WI38 (cell line): ENCODE data around the gene POLN.
"Not testable (repeated sequence)": the region's sequence is repeated elsewhere in the genome, so short reads cannot be mapped to it uniquely, and the experiment has no call there.

ENCODE experiments used
- H3K4me3 ChIP-seq: 2 replicates; pipeline ENCODE4 v1.5.1; 2011; ENCODE audit warnings: low read depth, mild to moderate bottlenecking, control low read depth, low read length
- TF ChIP-seq, protein P1 (sequence below): IDR thresholded peaks from 2 replicates; pipeline ENCODE4 v1.5.1; 2012; ENCODE audit warnings: low read depth, mild to moderate bottlenecking, control low read depth, low read length

The POLN gene

DNA sequence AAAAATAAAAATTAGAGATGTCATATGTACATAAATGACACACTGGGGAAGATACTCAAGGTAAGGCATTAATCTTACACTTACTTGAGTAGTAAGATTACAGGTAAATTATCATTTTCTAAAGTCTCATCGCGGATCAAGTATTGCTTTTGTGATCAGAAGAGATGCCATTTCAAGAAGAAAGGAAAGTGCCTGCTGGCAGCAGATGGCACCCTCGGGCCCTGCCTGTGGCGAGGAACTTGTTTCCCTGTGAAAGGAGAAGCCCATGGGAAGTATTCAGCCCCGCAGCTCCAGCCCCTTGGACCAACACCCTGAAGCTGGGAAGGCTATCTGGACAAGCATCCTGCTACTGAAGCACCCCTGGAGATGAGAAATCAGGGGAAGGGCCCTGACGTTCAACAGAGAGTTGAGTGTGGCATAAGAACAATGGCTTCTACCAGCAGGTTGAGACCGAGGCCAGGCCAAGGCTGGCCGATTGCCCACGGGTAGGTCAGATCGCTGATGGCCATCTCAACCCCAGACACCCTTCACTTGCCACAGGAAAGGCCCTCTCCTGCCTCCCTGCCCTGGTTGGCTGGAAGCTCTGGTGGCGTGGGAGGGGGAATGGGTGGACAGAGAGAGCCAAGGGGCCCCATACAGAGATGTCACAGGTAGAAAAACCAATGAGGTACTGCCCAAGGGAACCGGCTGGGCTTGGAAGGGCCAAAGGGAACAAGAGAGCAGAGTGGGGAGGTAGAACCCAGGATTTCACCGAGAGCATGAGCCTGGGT, 38.8 kb upstream of the POLN start:
- H3K4me3 ChIP-seq: no peak overlapping the region
- TF ChIP-seq, protein P1, sequence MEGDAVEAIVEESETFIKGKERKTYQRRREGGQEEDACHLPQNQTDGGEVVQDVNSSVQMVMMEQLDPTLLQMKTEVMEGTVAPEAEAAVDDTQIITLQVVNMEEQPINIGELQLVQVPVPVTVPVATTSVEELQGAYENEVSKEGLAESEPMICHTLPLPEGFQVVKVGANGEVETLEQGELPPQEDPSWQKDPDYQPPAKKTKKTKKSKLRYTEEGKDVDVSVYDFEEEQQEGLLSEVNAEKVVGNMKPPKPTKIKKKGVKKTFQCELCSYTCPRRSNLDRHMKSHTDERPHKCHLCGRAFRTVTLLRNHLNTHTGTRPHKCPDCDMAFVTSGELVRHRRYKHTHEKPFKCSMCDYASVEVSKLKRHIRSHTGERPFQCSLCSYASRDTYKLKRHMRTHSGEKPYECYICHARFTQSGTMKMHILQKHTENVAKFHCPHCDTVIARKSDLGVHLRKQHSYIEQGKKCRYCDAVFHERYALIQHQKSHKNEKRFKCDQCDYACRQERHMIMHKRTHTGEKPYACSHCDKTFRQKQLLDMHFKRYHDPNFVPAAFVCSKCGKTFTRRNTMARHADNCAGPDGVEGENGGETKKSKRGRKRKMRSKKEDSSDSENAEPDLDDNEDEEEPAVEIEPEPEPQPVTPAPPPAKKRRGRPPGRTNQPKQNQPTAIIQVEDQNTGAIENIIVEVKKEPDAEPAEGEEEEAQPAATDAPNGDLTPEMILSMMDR: no peak

DNA sequence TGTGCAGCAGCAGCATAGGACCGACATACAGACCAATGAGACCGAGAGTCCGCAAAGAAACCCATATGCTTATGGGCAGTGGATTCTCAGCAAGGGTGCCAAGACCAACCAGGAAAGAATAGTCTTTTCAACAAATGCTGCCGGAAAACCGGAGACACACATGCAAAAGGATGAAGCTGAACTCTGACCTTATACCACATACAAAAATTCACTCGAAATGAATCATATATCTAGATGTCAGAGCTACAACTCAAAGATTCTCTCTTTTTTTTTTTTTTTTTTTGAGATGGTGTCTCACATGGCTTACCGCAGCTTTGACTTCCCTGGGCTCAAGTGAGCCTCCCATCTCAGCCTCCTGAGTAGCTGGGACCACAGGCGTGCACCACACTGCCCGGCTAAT, 36.0 kb upstream of the POLN start:
- H3K4me3 ChIP-seq: no peak overlapping the region

DNA sequence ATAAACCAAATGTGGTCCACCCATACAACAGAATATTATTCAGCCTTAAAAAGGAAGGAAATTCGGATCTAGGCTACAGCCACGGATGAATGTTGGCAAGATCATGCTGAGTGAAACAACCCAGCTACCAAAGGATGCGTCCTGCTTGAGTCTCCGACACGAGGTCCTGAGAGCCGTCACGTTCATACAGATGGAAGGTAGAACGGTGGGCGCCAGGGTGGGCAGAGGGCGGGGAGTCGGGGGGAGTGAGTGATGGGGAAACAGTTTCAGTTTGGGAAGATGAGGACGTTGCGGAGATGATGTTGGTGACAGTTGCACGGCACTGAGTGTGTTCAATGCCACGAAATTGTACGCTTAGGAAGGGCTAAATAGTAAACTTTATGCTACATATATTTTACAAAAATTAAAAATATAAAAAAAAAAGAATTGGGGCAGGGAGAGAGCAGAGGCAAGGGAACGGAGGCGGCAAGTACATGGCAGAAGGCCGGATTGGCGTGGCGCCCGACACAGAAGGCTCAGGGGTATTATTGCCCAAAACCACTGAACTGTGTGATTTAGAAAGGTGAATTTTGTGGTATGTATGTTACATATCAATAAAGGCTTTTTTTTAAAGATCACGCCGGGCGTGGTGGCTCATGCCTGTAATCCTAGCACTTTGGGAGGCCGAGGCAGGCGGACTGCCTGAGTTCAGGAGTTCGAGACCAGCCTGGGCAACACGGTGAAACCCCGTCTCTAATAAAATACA, 34.8 kb upstream of the POLN start:
- no peak overlapping the region for H3K4me3 ChIP-seq
- TF ChIP-seq, protein P1: no peak

More for the DNA sequence above, 36.0 kb upstream of the POLN start:
- TF ChIP-seq, protein P1: no peak

DNA sequence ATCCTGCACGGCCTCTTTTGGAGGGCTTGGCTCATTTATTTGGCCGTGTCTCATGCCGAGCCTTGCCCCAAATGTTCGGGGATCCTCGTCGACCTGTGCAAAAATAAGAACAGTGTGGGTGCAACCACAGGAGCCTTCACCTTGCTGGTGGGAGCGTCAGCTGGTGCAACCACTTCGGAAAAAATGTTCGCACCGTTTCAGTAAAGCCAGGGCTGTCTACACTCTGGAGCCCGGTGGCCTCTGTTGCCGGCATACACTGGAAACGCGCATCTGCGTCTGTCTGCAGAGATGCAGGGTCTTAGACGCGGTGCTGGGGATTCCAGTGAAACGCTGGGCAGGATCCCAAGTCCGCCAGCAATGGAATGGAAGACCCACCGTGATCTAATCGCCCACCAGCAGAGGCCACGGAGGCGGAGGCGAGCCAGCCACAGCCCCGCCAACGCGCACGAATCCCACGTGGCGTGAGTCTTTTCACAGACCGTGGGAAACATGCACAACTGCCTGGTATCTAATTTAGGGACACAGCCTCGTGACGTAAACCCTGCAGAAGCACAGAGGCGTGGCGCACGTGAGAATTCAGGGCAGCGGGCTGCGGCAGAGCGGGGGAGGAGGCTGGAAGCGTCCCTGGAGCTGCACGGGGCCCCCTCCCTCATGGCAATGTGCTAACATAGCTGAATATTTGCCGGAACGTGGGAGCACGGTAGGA, 33.8 kb upstream of the POLN start:
- TF ChIP-seq, protein P1: no peak
- no peak overlapping the region for H3K4me3 ChIP-seq

DNA sequence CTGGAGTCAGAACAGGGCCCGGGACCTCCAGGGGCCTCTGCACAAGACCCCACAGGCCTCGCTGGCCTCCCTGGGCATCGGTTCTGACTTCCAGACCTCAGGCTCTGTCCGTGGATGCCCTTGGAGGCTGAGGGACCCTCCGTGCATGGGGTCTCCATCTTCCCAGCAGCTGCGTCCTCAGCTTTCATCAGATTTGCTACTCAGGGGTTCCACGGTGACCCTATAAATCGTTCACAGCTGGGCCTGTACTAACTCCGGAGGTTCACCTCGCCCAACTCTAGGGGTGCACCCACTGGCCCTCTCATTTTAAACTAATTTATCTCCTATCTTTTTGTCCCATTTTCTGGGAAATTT, 33.1 kb upstream of the POLN start:
- not testable (repeated sequence) for H3K4me3 ChIP-seq

DNA sequence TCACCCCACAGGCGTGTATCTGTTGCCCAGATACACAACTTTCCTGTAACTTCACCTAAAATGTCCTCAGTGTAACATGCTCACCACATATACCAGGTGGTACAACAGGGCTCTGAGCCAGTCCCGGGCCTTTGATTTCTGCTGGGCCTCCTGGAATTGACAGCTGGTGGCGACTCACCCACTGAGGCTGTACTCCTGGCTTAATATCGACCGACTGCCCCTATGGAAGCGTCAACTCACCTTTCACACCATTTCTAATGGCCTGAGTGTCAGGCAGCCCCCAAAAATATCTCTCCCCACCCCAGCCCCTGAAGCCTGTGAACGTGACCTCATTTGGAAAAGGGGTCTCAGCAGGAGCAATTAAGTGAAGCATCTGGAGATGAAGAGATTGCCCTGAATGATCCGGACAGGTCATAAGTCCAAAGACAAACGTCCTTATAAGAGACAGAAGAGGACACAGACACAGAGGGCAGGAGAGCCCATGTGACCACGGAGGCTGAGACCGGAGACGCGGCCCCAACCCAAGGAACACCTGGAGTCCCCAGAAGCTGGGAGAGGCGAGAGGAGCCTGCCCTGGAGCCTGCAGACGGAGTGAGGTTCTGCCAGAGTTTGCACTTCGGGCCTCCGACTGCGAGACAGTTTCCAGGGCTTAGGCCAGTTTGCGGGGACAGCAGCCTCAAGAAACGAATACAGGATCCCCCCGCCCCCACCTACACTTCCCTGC, 32.6 kb upstream of the POLN start:
- H3K4me3 ChIP-seq: no peak overlapping the region
- TF ChIP-seq, protein P1: no peak

DNA sequence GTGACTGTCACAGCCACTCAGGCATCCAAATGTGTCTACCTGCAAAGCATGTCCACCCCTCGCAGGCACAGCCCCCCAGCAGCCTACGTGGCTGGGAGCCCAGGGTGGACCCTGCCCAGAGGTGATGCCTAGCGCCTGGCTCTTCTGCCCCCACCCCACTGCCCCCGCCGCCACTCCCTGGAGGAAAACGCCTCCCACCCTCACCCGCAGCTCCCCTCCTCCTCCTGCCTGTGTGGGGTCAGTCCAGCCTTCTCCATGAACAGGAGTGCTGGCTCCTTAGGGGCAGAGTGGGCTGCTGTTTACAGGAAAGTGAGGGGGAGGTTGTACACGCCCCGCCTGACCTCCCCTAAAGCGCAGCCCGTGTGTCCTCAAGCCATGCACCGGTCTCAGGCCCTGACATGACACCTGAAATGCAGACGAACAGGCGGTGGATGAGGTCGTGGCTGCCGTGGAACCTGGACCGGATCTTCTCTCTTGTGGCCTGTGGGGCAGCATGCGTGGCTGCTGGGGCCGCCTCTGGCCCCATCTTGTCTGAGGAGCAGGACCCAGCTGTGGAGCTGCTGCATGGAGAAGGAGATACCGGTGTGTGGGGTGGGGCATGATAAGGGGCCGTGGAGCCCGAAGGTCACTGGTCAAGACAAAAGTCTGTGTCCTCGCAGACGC, 31.9 kb upstream of the POLN start:
- TF ChIP-seq, protein P1: no peak
- no peak overlapping the region for H3K4me3 ChIP-seq
